Uterus (tissue), 4 donors: ENCODE results near the gene SURF4. TPM values are rescaled to one million over a fixed set of nuclear protein-coding genes. Genes with fewer than 3 reads are reported as not detected.

Experiments
- DNase-seq, 2 donors: peaks; one replicate each; pipeline ENCODE4 v3.0.0-alpha.2; 2019 to 2020
- H3K27ac ChIP-seq, 2 donors: fragments of 200-600 bp; sonication (generic); 1 replicate in 1 of 2; 2 replicates in 1 of 2; pipeline ENCODE4 v1.5.1; 2016 to 2018
- H3K27me3 ChIP-seq, 2 donors: fragments of 200-600 bp; sonication (generic); one replicate each; pipeline ENCODE4 v1.5.1; 2018 to 2019; ENCODE audit warnings: control low read depth in 1 of 2
- H3K36me3 ChIP-seq, 2 donors: fragments of 200-600 bp; sonication (generic); one replicate each; pipeline ENCODE4 v1.5.1; 2019; ENCODE audit warnings: control low read depth in 1 of 2
- H3K4me1 ChIP-seq, 2 donors: fragments of 200-600 bp; sonication (generic); one replicate each; pipeline ENCODE4 v1.5.1; 2018 to 2019; ENCODE audit warnings: control low read depth in 1 of 2
- H3K4me3 ChIP-seq, 2 donors: fragments of 200-600 bp; sonication (generic); 1 replicate in 1 of 2; 2 replicates in 1 of 2; pipeline ENCODE4 v1.5.1; 2018 to 2019; ENCODE audit warnings: mild to moderate bottlenecking in 1 of 2
- H3K9me3 ChIP-seq, 2 donors: fragments of 200-600 bp; sonication (generic); one replicate each; pipeline ENCODE4 v1.5.1; 2019; ENCODE audit warnings: control low read depth in 1 of 2
- CTCF ChIP-seq, 4 experiments: fragments of 200-600 bp in 2 of 4; fragments of 450-650 bp in 2 of 4; sonication (generic) in 2 of 4; IDR thresholded peaks; one replicate each; pipeline ENCODE4 v1.5.1; 2016 to 2019; ENCODE audit warnings: antibody characterized with exemption in 4 of 4, mild to moderate bottlenecking in 2 of 4, moderate library complexity in 1 of 4
- POLR2A ChIP-seq, 2 donors: fragments of 450-650 bp; IDR thresholded peaks; one replicate each; pipeline ENCODE4 v1.6.1; 2016; ENCODE audit warnings: antibody characterized with exemption in 2 of 2, mild to moderate bottlenecking in 1 of 2, moderate library complexity in 1 of 2
- intact Hi-C: fragments of 100-400 bp; cut with DNase I; formaldehyde crosslinking; loops from one replicate; pipeline ENCODE4 v1.15.1; 2023; ENCODE audit warnings: low total_unique reads
- total RNA-seq, 4 donors: library from RNA; depleted of rRNA in 3 of 4; stranded (reverse); fragments of >200 nt in 3 of 4; gene quantifications; one replicate each; pipeline versions ENCODE4 v1.1.0 to v1.2.4, GENCODE V29; 2014 to 2023
- donor health status: DM: yes; HTN: yes; CAD: no.

SURF4 gene
- total RNA-seq, 4 donors from 2014 or later: 74.7 to 262 (median 108) TPM

- no peak overlapping the region for H3K4me3 ChIP-seq
- no peaks in the 10 kb centered on the region for H3K36me3 ChIP-seq
- H3K4me1 ChIP-seq: peaks cover 14 to 52% of the 10 kb centered on the region in 2 donors
- no peaks in the 10 kb centered on the region for H3K9me3 ChIP-seq
- DNase-seq: no peak
- no peak for TF ChIP-seq CTCF (IDR thresholded peaks at IDR 0.05)
- intact Hi-C loops: no loop called here
- H3K27me3 ChIP-seq: no peaks in the 10 kb centered on the region
- no peak overlapping the region for H3K27ac ChIP-seq
Observed at GRCh38 chr9:133368249-133368881, 7.5 kb downstream of the SURF4 start.

GRCh38 chr9:133367778-133368177 is 8.1 kb downstream of the SURF4 start:
- H3K4me3 ChIP-seq: no peak overlapping the region
- H3K4me1 ChIP-seq: peaks cover 8 to 48% of the 10 kb centered on the region in 2 donors
- H3K27me3 ChIP-seq: no peaks in the 10 kb centered on the region
- no peaks in the 10 kb centered on the region for H3K36me3 ChIP-seq
- intact Hi-C loops: no loop called here
- no peak for DNase-seq
- TF ChIP-seq CTCF (IDR thresholded peaks at IDR 0.05) (no peak), POLR2A (IDR thresholded peaks at IDR 0.05) (no peak)
- H3K9me3 ChIP-seq: no peaks in the 10 kb centered on the region
- H3K27ac ChIP-seq: no peak overlapping the region

GRCh38 chr9:133367221-133367620 is 8.6 kb downstream of the SURF4 start:
- no peak for DNase-seq
- no peak overlapping the region for H3K27ac ChIP-seq
- no peaks in the 10 kb centered on the region for H3K9me3 ChIP-seq
- intact Hi-C loops: no loop called here
- no peaks in the 10 kb centered on the region for H3K36me3 ChIP-seq
- peaks cover 7 to 42% of the 10 kb centered on the region in 2 donors for H3K4me1 ChIP-seq
- no peak overlapping the region for H3K4me3 ChIP-seq
- H3K27me3 ChIP-seq: no peaks in the 10 kb centered on the region
- no peak for TF ChIP-seq POLR2A (IDR thresholded peaks at IDR 0.05)
- TF ChIP-seq CTCF (IDR thresholded peaks at IDR 0.05): no peak

GRCh38 chr9:133366435-133366834 is 9.4 kb downstream of the SURF4 start:
- peaks cover 0 to 34% of the 10 kb centered on the region in 2 donors for H3K4me1 ChIP-seq
- H3K4me3 ChIP-seq: no peak overlapping the region
- H3K27ac ChIP-seq: no peak overlapping the region
- no peaks in the 10 kb centered on the region for H3K9me3 ChIP-seq
- TF ChIP-seq CTCF (IDR thresholded peaks at IDR 0.05) (no peak), POLR2A (IDR thresholded peaks at IDR 0.05) (no peak)
- intact Hi-C loops: no loop called here
- no peaks in the 10 kb centered on the region for H3K27me3 ChIP-seq
- no peak for DNase-seq
- H3K36me3 ChIP-seq: no peaks in the 10 kb centered on the region

- TF ChIP-seq POLR2A (IDR thresholded peaks at IDR 0.05) (no peak), CTCF (IDR thresholded peaks at IDR 0.05) (no peak)
- no peak overlapping the region for H3K4me3 ChIP-seq
- peaks cover 0 to 4% of the 10 kb centered on the region in 2 donors for H3K4me1 ChIP-seq
- no peaks in the 10 kb centered on the region for H3K36me3 ChIP-seq
- no peak overlapping the region for H3K27ac ChIP-seq
- intact Hi-C loops: no loop called here
- no peaks in the 10 kb centered on the region for H3K9me3 ChIP-seq
- DNase-seq: no peak
- H3K27me3 ChIP-seq: no peaks in the 10 kb centered on the region
Observed at GRCh38 chr9:133362359-133363044, 13.4 kb downstream of the SURF4 start.
